Dedifferentiated amniotic fluid mesenchymal stem cell (primary cell): Measurements from ENCODE around the gene PIP5K1C.
A peak's percentile ranks its signal among the peaks of the same experiment; 100 is the strongest.

Experiments used
- DNase-seq: peaks from one replicate; pipeline ENCODE4 v3.0.0-alpha.2; 2016; ENCODE audit errors: extremely low spot score

The PIP5K1C gene, protein sequence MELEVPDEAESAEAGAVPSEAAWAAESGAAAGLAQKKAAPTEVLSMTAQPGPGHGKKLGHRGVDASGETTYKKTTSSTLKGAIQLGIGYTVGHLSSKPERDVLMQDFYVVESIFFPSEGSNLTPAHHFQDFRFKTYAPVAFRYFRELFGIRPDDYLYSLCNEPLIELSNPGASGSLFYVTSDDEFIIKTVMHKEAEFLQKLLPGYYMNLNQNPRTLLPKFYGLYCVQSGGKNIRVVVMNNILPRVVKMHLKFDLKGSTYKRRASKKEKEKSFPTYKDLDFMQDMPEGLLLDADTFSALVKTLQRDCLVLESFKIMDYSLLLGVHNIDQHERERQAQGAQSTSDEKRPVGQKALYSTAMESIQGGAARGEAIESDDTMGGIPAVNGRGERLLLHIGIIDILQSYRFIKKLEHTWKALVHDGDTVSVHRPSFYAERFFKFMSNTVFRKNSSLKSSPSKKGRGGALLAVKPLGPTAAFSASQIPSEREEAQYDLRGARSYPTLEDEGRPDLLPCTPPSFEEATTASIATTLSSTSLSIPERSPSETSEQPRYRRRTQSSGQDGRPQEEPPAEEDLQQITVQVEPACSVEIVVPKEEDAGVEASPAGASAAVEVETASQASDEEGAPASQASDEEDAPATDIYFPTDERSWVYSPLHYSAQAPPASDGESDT

DNA sequence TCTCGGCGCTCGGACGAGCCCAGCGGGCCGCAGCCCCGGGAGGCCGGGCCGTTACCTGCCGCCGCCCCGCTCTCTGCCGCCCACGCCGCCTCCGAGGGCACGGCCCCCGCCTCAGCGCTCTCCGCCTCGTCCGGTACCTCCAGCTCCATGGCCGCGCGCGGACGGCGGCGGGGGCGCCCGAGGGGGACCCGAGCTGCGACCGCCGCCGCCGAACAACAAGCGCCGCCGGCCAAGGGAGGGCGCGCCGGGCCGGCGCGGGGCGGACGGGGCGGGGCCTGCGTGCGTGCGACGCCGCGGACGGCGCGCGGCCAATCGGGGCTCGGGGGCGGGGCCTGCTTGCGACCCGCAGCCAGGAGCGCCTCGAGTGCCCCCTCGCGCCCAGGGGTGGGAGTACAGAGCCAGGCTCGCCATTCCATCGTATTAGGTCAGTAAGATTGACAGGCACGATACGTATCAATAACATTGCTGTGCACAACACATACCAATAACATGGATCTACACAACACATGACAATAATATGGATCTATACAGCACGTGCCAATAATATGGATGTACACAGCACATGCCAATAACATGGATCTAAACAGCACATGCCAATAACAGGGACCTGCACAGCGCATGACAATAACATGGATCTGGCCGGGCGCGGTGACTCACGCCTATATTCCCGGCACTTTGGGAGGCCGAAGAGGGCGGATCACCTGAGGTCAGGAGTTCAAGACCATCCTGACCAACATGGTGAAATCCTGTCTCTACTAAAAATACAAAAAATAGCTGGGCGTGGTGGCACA is at the start of gene PIP5K1C:
Gene PIP5K1C, minus strand, starts transcription at position 227 of the 791 bp plus-strand sequence. Its CDS starts 78 bp downstream, at position 149.
- peak; percentile 77 for DNase-seq

DNA sequence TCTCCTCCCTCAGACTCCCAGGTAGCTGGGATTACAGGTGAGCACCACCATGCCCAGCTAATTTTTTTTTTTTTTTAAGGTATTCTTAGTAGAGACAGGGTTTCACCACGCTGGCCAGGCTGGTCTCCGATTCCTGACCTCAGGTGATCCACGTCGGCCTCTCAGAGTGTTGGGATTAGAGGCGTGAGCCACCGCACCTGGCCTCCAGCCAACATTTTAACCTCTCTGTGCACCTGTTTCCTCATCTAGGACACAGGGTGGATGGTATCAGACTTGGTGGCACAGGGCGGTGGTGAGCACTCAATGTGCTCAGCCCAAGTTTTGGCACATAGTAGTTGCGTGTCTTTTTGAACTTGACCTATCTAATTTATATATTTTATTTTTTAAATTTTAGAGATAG is 48.7 kb upstream of the PIP5K1C start:
- DNase-seq: no peak

DNA sequence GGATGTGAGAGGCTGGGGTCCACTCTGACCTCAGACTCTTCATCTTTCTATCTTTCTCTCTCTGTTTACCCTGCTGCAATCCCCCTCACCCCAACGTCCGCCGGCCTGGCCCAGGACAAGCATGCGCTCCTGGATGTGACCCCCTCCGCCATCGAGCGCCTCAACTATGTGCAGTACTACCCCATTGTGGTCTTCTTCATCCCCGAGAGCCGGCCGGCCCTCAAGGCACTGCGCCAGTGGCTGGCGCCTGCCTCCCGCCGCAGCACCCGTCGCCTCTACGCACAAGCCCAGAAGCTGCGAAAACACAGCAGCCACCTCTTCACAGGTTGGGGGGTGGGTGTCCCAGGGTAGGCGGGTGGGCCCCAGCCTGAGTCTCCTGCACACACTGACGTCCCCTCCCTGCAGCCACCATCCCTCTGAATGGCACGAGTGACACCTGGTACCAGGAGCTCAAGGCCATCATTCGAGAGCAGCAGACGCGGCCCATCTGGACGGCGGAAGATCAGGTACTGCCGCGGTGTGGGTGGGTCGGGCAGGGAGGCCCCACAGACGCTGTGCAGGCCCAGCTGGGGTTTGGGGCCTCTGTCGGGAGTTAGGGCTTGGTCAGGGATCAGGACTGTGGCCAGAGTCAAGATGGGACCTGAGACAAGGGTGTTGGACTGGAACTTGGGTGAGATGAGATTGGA is 46.2 kb upstream of the PIP5K1C start:
- no peak for DNase-seq

DNA sequence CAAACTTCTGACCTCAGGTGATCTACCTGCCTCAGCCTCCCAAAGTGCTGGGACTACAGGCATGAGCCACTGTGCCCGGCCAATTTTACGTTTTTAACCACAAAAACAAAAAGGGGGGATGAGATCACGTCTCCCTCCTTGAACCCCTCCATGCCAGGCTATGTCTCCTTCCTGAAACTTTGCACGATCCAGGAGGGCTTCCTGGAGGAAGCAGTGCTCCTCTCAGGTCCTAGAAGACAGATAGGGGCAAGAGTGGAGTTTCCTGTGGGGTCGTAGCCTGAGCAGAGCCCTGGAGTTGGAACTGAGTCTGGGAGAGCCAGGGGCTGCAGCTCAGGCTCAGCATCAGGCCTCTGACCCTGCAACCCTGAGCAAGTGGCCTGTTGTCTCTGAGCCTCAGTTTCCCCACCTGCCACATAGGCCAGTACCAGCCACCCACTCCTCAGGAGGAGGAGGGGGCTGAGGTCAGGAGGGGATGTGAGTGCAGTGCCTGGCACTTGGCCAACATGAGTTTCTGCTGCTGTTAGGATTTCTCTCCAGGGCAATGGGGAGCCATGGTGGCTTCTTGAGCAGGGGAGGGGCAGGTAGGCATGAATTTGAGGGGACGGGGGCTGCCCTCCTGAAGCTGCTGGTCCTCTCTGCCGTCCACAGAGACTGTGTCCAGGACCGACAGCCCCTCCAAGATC is 45.2 kb upstream of the PIP5K1C start:
- DNase-seq: no peak

DNA sequence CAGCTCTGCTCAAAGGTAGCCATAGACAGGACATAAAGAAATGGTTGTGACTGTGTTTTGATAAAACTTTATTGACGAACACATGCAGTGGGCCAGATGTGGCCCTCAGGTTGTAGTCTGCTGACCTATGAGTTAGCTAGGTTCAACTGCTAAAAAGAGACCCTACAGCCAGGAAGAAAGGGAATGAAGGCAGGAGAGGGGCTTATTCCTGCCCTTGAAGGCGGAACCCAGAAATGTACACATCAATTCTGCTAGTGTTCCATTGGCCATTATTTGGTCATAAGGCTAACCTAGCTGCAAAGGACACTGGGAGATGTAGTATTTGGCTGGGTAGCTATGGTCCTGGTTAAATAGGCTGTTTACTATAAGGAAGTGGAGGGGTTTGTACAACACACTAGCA is 43.2 kb upstream of the PIP5K1C start:
- DNase-seq: no peak

DNA sequence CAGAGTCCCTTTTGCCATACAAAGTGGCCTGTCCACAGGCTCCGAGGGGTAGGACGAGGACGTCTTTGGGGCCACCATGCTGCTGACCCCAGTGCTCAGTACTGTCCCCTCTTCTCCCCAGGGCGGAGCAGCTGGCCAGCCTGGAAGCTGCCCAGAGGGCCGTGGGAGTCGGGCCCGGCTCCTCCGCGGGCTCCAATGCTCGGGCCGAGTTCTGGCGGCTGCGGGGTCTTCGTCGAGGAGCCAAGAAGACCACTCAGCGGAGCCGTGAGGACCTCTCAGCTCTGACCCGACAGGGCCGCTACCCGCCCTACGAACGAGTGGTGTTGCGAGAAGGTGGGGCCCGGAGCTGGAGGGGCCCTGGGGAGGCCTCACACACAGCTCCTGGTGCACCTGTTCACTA is 40.2 kb upstream of the PIP5K1C start:
- DNase-seq: no peak

DNA sequence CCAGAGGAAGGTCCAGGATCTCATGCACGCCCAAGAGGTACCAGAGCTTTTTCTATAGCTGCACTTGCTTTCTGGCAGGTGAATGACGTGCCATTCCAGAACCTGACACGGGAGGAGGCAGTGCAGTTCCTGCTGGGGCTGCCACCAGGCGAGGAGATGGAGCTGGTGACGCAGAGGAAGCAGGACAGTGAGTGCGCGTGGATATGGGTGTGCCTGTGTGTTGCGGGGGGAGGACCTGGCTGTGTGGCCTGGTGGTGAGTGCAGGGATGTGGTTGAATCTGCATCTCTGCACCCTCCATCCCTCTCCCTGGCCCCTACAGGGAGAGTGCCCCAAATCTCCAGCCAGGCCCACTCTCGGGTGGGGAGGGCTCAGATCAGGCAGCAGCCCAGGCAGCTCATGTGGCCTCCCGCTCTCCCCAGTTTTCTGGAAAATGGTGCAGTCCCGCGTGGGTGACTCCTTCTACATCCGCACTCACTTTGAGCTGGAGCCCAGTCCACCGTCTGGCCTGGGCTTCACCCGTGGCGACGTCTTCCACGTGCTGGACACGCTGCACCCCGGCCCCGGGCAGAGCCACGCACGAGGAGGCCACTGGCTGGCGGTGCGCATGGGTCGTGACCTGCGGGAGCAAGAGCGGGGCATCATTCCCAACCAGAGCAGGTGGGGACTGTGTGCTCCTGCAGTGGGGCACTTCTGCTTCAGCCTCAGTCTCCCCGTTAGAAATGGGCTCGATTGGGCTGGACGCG is 38.4 kb upstream of the PIP5K1C start:
- DNase-seq: no peak

DNA sequence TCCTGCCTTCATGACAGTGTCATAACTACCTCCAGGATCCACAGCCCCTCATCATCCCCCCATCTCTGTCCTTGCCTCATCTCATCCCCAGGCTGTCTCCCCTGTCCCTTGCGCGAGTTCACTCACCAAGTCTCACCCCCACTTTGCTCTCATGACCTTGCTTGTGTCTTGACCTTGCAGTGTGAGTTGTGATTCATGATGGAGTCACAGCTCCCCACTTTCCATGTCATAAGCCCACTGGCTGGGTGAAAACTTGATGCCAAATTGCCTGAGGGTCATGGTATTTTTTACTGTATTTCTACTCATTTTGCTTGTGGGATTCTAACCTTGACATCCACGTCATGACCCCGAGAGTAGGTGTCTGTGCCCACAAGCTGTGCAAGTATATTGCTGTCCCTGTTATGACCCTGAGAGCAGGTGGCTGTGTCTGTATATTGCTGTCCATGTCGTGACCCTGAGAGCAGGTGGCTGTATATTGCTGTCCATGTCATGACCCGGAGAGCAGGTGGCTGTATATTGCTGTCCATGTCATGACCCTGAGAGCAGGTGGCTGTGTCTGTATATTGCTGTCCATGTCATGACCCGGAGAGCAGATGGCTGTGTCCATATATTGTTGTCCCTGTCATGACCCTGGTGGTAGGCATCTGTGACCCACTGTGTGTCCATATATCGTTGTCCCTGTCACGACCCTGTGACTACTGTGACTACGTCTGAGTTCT is 37.4 kb upstream of the PIP5K1C start:
- no peak for DNase-seq

DNA sequence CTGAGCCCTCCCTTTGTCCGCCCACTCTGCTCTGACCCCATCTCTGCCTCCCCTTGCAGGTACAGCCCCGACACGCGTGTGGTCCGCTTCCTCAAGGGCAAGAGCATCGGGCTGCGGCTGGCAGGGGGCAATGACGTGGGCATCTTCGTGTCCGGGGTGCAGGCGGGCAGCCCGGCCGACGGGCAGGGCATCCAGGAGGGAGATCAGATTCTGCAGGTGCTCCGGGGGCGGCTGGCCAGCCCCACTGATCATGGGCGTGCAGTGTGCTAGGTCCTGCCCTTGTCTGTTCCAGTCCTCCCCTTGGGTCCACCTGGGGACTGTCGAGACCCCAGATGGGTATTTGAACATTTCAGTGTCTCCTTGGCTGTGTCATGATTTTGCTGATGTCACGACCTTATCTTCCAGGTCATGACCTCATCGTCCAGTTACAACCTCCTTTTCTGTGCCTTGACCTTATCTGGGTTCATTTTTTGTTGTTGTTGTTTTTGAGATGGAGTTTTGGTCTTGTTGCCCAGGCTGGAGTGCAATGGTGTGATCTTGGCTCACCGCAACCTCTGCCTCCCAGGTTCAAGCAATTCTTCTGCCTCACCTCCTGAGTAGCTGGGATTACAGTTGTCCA is 35.9 kb upstream of the PIP5K1C start:
- no peak for DNase-seq

DNA sequence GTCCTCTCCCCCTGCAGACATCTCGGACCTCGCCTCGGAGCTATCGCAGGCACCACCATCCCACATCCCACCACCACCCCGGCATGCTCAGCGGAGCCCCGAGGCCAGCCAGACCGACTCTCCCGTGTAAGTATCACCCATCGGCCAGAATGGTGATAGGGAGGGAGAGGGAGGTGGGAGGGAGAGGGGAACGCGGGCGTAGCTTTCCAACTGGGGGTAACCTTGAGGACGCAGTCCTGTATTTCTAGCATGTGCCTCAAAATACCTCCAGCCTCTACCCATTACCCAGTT is 34.0 kb upstream of the PIP5K1C start:
- no peak for DNase-seq

DNA sequence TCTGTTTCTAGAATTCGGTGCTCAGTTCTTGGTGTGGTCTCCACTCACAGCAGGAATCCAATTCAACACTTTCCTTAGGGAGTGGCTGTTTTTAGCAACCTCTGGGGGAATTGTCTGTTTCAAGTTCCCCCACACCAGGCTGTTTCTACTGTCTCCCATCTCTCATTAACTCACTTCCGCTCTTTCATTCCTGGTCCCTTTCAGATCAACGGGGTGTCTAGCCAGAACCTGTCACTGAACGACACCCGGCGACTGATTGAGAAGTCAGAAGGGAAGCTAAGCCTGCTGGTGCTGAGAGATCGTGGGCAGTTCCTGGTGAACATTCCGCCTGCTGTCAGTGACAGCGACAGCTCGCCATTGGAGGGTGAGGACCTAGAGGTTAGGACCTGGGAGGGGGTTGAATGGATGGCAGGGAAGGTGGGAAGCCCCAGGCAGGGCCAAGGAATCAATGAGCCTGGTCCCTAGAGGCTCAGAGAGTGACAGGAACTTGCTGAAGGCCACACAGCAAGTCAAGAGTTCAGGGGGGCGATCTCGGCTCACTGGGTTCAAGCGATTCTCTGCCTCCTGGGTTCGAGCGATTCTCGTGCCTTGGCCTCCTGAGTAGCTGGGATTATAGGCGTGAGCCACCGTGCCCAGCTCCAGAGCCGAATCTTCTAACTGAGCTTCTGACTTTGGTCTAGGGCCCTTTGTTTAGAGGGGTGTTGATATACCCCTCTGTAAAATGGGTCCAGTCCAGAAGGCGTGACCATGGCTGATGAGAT is 33.5 kb upstream of the PIP5K1C start:
- DNase-seq: no peak

DNA sequence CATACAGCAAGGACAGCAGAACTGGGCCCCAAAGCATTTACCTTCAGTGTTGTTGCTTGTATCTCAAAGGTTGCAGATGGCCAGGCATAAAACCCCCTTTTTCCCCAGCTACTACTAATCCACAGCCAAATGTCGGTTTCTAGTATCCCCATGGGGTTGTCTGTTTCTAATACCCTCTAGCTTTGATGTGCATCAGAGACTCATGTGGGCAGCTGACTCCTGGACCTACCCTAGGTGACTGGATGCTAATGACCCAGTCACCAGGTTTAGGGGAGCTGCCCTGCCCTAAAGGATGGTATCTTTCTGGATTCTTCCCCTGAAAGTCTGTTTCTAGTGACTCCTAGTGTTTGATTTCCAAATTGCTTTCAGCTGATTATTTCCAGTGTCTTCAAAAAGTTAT is 31.8 kb upstream of the PIP5K1C start:
- no peak for DNase-seq

DNA sequence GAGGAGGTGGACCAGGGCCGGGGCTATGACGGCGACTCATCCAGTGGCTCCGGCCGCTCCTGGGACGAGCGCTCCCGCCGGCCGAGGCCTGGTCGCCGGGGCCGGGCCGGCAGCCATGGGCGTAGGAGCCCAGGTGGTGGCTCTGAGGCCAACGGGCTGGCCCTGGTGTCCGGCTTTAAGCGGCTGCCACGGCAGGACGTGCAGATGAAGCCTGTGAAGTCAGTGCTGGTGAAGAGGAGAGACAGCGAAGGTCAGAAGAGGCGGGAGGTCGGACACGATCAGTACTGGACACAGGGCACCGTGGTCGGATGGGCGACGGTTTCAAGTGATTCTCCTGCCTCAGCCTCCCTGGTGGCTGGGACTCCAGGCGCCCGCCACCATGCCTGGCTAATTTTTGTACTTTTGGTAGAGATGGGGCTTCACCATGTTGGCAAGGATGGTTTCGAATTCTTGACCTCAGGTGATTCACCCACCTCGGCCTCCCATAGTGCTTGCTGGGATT is 30.2 kb upstream of the PIP5K1C start:
- no peak for DNase-seq

DNA sequence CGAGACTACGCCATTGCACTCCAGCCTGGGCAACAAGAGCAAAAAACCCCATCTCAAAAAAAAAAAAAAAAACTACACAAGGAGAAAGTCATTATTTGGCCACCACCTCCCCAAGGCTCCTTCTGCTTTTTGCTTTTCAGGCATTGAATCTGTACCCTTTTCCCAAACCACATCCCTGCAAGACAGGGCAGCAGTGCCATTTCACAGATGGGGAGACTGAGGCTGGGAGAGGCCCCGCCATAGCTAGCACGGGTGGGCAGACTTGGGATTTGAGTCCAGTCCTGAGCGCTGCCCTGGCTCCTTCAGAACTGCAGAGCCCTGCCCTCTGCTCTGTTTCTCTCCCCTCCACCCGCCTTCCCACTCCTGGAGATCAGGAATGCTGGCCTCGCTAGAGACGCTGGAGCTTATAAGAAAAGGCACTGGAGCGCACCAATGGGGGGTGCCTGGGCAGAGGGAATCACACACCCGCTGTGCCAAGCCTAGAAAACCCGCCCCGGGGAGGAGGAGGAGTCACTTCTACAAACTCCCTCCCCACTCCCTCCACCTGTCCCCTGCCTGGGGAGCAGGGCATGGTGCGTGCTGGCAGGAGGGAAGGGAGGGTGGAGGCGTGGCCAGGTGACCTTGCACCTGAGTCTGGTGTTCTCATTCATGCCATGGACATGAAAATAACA is 25.5 kb upstream of the PIP5K1C start:
- no peak for DNase-seq

DNA sequence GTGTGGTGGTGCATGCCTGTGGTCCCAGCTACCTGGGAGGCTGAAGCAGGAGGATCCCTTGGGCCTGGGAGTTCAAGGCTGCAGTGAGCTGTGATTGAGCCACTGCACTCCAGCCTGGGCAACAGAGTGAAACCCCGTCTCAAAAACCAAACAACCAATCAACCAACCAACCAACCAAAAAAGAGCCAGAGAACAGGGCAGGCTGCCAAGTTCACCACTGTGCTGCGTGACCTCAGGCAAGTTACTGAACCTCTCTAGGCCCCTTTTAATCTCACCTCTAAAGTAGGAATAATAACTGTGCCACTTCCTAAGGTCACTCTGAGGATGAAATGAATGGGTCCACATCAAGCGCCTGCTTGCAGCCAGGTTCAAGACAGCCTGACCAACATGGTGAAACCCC is 24.9 kb upstream of the PIP5K1C start:
- DNase-seq: no peak

DNA sequence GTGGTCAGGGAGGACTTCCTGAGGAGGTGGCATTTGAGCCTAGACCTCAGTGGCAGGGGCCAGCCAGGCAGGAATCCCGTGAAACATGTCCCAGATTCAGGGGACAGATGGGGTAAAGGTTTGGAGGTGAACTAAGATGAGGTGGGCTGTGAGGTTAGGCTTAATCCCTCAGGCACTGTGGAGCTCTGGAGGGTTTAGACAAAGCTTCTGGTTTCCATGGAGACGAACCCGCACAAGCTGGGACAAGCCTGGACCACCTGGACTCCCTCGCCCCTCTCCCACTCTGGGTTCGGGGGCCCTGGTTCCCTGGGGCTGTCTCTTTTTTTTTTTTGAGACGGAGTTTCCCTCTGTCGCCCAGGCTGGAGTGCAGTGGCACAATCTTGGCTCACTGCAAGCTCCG is 23.6 kb upstream of the PIP5K1C start:
- no peak for DNase-seq

DNA sequence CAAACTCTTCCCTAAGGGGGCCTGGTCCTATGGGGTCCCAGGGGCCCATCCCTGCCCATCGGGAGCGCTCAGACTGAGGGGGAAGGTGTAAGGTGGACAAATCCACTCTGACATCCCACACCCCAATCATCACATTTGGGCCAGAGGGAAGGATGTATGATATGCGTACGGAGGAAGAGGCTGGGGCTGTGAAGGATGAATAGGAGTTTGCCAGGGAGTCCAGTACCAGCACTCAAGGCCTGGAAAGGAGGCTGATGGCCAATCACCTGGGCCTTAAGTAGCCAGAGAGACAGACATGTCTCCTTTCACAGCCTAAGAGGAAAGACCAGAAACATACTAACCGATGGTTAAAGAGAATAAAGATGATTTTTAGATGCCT is 22.8 kb upstream of the PIP5K1C start:
- DNase-seq: no peak

DNA sequence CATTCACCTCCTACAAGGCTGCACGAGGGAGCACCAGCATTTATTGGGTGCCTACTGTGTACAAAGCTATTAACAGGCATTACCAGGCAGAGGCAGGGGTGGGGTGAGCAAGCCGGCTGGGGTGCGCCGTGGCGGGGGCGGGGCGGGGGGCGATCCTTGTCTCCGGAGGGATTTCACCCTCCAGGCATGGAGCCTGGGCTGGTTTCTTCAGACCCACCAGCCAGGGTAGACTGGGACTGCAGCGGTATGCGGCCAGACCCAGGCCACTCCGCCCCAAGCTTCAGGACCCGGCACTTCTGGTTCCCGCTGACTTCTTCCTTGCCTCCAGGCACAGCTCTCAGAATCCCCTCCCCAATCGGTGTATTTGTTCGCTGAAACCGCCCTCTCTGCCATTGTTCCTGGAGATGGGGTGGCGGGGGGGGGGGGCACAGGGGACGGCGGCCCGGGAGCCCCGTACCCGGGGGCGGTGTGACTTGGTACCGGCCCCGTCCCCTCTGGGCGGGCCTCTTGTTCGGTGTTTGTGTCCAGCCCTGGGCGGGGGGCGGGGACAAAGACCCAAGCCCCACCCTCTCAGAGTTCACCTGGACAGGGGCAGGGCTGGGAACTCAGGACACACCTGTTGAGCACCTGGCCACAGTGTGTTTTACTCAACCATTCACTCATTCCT is 22.3 kb upstream of the PIP5K1C start:
- no peak for DNase-seq
